NCI-H1694 (cell line): ENCODE data around the gene BTD.
"Not testable (repeated sequence)": the region's sequence is repeated elsewhere in the genome, so short reads cannot be mapped to it uniquely, and the experiment has no call there.

Experiments
- DNase-seq: peaks from one replicate; lab custom pipeline; 2025; lab: John Stamatoyannopoulos, UW

The BTD gene

DNA sequence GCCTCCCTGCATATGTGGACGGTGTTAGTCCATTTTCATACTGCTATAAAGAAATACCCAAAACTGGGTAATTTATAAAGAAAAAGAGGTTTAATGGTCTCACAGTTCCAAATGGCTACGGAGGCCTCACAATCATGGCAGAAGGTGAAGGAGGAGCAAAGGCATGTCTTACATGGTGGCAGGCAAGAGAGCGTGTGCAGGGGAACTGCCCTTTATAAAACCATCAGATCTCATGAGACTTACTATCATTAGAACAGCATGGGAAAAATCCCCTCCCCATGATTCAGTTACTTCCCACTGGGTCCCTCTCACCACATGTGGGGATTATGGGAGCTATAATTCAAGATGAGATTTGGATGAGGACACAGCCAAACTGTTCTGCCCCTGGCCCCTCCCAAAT lies 1.3 kb downstream of the BTD start:
- not testable (repeated sequence) for DNase-seq

DNA sequence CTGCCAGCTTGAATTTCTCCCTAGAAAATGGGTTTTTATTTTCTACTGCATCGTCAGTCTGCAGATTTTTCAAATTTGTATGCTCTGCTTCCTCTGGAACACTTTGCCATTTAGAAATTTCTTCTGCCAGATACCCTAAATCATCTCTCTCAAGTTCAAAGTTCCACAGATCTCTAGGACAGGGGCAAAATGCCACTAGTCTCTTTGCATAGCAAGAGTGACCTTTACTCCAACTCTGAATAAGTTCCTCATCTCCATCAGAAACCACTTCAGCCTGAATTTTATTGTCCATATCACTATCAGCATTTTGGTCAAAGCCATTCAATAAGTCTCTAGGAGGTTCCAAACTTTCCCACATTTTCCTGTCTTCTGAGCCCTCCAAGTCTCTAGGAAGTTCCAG lies 3.0 kb downstream of the BTD start:
- not testable (repeated sequence) for DNase-seq

DNA sequence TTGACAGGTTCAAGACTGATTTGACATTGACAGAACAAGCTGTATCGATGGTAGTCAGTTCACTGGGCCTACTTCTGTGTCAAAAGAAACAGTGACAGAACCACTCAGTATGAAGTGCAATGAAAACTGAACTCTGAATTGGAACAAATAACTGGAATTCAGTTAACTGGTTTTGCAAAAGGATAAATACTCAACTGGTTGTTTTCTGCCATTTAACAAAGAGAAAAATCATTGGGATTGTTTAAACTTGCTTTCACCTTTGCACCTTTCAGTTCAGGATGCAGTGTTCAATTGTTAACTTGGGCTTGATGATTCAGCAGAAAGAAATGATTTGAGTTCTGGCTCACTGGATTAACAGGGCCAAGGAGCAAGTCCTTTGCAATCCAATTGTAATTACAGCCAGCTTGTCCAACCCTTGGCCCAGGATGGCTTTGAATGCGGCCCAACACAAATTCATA lies 4.9 kb downstream of the BTD start:
- DNase-seq: no peak

DNA sequence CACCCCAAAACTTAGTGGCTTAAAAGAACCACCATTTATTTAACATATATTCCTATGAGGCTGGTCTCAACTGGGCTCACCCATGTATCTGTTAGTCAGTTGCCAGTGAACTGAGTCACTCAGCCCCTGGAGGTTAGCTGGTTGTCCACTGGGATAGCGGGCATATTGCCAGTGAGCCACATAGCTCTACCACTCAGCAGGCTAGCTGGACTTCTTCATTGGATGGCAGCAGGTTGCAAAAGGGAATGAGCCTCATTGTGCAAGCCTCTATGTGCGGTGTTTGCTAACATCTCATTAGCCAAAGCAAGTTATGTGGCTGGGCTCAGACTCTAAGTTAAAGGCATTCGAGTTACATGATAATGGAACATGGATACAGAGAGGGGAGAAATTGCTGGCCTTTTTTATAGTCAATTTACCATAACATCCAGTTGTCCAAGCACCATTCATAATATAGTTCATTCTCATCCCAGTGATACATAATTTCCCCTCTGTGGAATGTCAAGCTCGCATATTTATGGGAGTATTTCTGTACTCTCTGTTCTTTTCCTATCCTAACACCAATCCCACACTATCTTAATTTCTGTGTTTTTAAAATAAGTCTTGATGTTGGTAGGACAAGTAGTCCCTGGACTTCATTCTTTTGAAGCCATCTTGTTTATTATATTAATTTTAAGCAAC lies 8.7 kb downstream of the BTD start:
- DNase-seq: no peak

DNA sequence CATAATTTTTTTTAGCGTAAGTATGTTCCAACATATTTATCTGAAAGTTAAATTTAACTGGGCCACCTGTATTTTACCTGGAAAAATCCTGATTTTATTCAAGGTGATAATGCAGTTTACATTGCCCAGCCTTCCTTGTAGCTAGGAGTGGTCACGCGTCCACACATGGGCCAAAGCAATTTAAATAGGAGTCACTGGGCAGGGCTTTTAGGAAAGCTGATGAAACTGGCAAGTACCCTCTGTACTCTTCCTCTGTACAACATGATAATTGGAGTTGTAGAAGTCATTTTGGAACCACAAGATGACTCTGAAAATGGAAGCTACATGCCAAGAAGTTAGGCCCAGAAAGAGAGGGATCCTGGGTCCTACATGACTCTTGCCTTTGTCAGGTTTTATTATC lies 9.5 kb downstream of the BTD start:
- no peak for DNase-seq

DNA sequence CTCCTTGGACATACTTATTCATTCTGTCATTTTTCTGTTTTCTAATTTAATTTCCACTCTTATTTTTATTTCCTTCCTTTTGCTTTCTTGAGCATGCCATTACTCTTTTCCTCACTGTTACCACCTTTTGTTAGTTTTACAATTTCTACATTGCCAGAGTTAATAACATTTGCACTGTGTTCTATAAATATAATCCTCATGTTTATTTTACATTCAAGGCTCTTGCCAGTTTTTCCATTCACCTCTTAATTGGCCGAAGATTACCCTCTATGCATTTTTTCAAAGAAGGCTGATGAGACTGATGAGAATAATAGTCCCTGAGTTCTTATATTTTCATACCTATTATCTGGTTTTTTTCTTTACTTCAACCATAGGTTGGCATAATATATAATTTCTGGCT lies 10.5 kb downstream of the BTD start:
- DNase-seq: no peak

DNA sequence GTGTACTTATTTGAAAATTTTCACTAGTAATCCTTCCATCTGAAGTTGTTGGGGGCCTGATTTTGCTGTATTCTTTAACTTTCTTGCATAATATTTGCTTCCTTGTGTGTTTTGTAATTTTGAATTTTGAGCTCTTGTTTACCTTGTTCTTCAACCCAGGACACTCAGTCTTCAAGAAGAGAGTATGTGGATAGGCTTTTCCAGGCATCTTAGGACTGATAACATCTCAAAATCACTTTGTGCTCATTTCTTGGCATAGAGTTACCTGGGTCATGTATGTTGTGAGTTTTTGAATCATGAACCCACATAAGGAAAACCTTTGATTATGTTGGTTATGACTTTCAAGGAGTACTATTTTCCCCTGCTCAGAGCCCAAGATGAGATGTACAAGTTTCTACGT lies 13.4 kb downstream of the BTD start:
- no peak for DNase-seq

DNA sequence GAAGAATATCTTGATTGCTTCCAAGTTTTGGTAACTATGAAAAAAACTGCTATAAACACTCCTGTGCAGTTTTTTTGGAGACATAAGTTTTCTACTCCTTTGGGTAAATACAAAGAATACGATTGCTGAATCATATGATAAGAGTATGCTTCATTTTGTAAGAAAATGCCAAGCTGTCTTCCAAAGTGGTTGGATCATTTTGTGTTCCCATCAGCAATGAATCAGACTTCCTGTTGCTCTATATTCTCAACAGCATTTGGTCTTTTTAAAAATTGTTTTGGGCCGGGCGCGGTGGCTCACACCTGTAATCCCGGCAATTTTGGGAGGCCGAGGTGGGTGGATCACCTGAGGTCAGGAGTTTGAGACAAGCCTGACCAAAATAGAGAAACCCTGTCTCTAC lies 14.5 kb downstream of the BTD start:
- no peak for DNase-seq

DNA sequence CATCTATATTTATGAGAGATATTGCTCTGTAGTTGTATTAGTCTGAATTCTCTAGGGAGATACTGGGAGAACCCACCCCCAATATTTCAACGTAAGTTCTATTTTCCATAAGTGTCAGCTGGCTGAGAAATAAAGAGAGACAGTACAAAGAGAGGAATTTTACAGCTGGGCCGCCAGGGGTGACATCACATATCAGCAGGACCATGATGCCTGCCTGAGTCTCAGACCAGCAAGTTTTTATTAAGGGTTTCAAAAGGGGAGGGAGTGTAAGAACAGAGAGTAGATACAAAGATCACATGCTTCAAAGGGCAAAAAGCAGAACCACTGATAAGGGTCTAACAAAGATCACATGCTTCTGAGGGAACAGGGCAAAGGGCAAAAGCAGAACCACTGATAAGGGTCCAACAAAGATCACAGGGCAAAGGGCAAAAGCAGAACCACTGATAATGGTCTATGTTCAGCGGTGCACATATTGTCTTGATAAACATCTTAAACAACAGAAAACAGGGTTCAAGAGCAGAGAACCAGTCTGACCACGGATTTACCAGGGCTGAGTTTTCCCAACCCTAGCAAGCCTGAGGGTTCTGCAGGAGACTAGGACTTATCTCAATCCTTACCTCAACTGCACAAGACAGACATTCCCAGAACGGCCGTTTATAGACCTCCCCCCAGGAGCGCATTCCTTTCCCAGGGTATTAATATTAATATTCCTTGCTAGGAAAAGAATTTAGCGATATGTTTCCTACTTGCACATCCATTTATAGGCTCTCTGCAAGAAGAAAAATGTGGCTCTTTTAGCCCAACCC lies 18.3 kb downstream of the BTD start:
- DNase-seq: not testable (repeated sequence)

DNA sequence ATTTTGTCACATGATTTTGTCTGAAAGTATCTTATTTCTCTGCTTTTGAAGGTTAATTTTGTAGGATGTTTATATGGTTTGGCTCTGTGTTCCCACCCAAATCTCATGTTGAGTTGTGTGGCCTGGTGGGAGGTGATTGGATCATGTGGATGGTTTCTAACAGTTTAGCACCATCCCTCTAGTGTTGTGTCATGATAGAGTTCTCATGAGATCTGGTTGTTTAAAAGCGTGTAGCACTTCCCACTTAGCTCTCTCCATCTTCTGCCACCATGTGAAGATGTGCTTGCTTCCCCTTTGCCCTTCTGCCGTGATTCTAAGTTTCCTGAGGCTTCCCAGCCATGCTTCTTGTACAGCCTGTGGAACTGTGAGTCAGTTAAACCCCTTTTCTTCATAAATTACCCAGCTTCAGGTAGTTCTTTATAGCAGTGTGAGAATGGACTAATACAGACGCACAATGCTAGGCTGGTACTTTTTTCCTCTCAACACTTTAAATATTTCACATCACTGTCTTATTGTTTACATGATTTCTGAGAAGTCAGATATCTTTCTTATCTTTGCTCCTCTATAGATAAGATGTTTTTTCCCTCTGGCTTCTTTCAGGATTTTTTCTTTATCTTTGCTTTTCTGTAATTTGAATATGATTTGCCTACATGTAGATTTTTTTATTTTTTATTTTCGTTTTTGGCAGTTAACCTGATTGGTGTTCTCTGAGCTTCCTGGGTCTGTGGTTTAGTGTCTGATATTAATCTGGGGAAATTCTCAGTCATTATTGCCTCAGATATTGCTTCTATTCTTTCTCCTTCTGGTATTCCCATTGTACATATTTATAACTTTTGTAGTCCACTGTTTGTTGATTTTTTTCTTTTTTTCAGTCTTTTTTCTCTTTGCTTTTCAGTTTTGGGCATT lies 22.2 kb downstream of the BTD start:
- no peak for DNase-seq

DNA sequence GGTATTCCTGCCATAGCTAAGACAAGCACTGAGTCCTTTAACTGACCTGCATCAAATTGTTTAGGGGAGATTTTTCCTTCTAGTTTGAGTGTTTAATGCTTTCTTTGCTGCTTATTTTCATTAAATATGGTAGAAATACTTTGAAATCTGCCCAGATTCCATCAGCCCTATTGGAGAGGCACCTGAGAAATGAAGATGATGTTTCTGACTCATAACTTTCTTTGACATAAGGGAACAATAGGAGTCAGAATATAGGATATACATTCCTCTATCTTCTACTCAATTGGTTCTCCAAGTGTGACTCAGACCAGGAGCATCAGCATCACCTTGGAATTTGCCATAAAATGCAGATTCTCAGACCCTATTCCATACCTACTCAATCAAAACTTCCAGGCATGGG lies 27.4 kb downstream of the BTD start:
- DNase-seq: no peak

DNA sequence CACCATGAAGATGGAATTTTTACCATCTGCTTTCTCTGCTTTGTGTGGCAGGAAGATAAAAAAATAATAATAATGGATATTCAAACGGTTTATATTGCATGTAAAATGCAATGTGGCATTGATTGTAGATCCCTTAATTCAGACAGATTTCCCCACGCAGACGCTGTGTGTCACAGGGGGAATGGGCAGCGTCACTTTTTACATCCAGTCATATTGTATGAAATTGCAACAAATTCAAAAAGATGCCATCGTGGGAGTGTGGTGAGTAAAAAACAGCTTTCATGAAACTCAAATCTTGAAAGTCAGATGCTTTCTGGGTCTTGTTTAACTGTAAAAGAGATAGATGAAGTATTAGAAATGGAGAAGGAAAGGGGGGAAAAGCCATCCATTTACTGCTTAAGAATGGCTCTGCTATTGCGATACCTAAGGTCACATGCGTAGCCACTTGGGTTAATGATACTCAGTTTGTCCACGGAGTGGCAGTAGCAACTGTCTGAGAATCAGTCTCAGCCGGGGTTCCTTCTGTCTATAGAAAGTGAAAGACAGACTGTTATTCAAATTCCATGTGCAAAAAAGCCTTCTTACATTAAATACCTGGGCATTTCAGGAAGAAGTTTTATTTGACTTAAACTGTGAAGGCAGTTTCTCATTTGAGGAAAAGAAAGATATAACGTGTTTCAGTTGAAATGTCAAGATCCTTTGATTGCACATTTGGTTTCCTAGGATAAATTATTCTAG lies 28.5 kb downstream of the BTD start:
- peak; percentile 43 for DNase-seq

DNA sequence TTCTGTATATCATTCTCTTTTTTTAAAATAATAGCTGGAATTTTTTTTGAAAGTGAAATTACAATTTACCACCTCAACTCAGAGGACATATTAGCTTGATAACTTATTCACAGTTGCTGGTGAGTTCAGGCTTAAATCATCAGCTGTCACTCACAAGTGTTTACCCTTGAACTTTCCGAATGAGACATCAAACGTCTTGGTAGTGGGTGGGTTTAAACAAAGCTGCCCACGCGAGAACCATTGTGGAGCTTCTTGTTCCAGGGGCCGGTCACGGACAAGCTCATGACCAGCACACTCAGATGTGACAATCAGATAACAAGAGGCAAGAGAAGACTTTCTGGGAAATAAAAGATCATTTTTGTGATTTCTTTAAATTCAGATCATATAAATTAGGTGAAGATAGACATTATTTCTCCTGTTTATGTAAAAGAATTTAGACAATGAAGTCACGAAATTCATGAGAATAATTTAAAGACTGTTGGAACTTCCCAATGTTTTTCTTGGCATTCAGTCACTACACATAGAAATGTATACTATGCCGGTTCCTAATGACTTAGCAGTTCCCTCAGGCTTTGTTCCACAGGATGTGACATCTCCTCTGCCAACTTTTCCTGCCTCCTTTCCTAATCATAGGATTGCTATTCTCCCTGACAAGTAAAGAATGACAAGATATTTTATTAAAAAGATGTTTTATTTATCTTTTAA lies 29.3 kb downstream of the BTD start:
- no peak for DNase-seq

DNA sequence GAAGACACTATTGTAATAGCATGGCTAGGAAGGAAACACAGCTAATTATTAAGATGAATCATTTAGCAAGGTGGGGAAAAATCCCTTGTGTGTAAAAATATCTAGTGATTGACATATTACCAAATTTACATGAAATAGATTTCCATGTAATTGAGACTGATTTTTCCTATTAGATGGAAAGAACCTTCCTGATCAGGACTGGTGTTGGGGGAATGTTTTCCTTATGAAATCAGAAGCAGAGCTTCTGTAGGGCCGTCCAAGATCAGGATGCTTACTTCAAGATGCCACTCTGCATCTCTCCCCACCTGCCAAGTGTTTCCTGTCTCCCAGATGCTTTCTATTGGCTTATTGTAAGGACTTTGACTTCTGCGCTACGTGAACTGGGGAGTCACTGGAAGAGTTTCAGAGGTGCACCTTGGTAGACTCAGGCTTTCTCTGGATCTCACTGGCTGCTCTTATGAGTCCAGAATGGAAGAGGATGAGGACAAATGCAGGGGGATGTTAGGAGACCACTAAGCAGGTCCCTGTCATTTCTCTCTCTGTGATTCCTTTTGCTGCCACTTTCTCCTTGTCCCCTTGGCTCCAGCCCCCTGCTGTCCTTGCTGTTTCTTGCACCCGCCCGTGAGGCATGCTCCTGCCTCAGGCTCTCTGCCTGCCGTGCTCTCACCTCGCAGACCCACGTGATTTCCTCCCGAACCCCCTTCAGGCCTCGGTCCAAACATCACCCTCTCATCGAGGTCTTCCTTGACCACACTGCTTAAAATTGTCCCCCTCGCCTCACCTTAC lies 30.1 kb downstream of the BTD start:
- DNase-seq: no peak

DNA sequence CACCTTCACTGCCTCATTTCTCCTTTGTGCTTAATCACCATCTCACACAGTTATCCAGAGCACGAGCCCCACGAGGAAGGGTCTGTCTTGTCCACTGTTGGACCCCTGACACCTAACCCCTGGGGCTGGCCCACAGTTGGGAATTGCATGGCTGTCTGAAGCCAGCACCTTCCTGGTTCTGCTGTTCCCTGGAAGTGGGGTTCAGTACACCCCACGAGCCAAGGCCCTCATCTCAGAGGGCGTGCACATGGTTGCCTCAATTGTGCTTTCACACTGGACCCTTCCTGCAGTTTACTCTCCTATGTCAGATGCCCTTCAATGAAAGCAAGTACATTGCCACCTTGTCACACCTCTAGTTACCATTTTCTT lies 30.7 kb downstream of the BTD start:
- no peak for DNase-seq

DNA sequence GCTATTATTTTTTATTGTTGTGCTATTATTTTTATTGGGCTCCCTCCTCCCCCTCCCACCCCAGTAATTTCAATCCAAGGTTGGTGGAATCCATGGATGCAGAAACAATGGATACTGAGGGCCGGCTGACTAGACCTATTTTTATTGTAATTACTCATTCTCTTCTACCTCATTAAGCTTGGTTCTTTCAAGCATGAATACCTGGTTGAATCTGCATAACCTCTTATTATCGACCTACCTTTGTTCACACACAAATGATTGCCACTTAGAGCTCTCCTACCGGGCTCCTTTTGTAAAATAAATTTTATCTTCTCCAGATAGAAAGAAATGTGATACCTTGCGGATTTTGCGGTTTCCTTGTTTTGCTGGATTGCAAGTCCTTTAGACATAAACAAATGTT lies 31.6 kb downstream of the BTD start:
- no peak for DNase-seq

DNA sequence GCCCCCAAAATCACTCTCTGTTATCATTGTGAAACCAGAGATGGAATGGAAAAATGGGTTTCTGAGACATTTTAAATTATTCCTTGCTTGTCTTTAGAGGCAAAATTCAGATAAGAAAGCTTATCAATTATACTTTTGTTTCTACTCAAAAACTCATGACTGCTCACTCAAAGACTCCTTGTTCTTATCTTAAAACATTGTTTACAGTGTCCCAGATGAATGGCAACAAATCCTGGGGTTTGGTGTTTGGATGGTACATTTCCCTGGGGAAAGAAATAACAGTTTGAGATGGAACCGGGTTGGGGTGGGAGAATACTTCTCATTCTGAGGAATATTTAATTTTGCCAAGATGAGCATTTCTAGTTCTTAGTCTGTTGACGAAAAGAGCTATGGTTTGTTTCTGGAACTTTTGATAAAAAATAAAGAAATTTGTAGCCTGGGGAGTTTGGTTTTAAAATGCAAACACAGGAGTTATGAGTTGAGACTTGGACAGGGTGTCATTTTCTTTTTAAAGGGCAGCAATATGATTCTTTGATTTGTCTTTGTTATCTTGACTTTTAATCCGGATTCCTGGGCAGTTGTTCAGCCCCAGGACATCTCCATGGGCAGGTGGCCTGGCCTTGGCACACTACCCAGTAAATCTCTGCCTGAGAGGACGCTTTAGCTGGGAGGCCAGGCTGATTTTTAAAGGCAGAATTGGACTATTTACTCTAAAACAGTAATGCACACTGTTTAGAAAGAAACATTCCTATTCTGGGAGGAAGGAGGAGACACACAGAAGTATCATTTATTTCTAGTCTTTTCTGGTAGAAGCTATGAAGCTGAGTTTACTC lies 32.4 kb downstream of the BTD start:
- DNase-seq: no peak

DNA sequence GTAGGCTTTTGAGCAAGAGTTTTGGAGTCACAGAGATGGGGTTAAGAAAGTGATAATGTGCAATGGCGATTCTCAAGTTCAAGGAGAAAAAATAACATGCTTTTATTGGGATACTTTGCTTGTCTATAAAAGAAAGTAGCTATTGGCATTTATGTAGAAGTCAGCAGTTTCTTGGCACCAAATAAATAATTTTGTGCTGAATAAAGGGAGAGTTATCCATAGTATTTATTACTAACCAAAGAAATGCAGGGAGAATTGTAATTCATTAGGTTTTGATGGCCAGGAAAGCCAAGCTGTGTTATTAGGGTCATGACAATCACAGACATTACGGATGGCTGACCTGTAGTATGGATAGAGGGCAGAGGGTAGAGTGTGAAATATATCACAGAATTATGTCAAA lies 33.1 kb downstream of the BTD start:
- no peak for DNase-seq

DNA sequence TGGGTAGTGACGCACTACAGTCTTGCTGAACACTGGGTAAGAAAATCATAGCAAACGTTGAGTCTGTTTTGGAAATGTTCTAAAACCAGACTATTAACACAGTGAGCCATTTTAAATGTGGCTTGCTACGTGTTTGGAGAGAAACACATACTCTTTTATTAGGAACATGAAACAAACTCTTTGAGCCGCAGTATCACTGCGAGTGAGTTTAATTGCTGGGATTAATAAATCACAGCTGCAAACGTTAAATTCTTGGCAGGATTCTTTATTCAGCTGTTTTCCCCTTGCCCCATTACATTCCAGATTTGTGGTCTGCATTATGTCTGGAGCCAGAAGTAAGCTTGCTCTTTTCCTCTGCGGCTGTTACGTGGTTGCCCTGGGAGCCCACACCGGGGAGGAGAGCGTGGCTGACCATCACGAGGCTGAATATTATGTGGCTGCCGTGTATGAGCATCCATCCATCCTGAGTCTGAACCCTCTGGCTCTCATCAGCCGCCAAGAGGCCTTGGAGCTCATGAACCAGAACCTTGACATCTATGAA lies 33.6 kb downstream of the BTD start:
- no peak for DNase-seq
